CD4-positive, alpha-beta T cell treated with Interleukin-2 at 100 ng/mL for 4 hours (primary cell): ENCODE results near the gene CAPZA1.
A peak's percentile ranks its signal among the peaks of the same experiment; 100 is the strongest.
"Not testable (repeated sequence)": the region's sequence is repeated elsewhere in the genome, so short reads cannot be mapped to it uniquely, and the experiment has no call there.

ENCODE experiments used
- DNase-seq: peaks from one replicate; pipeline ENCODE4 v3.0.0-alpha.2; 2020; ENCODE audit warnings: low spot score

CAPZA1 gene

DNA sequence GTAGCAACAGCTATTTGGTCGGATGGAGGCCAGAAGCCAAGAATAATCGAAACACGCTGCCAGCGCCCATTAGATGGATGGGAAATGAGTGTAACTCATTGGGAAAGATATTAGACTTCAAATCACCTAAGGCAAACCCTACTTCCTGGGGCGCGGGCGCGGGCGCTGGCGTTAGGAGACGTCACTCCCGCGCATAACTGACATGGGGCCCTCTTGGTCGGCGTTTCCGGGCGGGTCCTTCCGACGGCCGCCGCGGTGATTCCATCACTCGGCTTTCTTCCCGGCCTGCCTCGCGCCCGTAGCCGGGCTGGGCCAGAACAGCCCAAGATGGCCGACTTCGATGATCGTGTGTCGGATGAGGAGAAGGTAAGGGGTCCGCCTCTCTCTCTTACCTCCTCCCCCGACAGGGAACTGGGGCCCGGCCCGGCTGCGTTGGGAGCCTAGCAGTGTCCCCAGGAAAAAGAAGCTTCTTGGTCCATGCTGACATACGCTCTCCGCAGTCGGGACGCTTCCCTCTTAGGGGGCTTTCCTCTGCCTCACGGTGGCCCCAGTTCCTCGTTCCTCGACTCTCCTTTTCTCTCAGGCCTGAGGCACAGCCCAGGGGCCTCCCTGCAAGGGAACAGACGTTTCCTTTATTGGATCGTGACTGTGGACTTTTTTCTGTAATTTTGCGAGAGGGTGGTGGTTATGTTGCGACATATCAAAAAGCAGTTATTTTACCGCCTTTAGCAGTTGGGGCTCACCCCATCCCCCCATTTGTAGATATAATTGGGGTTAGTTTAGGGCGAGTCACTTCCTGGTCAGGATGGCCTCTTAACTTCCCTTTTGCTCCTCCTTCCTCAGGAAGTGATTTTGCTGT lies at the start of gene CAPZA1:
TSS of gene CAPZA1 (plus strand) at position 315 of the 859 bp plus-strand sequence. CDS start at position 328, 13 bp downstream.
- DNase-seq = peak; percentile 90

DNA sequence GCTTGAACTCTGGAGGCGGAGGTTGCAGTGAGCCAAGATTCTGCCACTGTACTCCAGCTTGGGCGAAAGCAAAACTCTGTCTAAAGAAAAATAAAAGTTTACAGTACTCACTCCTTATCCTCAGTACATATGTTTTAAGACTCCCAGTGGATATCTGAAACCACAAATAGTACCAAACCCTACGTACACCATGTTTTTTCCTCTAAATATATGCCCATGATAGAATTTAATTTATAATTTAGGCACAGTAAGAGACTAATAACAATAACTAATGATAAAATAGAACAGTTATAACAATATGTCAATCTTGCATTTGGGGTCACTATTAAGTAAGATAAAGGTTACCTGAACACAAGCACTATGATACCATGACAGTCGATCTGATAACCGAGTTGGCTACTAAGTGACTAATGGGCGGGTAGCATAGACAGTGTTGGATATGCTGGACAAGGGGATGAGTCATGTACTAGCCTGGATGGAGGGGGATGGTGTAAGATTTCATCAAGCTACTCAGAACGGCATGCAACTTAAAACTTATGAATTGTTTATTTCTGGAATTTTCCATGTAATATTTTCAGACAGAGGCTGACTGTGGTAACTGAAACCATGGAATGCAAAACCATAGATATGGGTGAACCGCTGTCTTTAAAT lies 44.4 kb upstream of the CAPZA1 start:
- no peak for DNase-seq

DNA sequence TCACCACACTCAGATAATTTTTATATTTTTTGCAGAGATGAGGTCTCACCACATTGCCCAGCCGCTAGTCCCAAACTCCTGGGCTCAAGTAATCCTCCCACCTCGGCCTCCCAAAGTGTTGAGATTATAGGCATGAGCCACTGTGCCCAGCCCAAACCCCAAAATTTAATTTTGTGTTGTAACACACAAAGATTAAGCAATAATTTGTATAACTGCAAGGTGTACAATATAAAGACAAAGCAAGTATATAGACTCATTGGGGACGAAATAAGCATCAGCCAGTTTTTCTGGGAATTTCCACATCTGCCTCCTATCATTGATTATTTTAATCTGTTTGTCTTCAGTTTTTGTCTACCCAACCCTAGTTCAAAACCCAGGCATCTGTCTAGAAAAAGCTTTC lies 43.4 kb upstream of the CAPZA1 start:
- no peak for DNase-seq

DNA sequence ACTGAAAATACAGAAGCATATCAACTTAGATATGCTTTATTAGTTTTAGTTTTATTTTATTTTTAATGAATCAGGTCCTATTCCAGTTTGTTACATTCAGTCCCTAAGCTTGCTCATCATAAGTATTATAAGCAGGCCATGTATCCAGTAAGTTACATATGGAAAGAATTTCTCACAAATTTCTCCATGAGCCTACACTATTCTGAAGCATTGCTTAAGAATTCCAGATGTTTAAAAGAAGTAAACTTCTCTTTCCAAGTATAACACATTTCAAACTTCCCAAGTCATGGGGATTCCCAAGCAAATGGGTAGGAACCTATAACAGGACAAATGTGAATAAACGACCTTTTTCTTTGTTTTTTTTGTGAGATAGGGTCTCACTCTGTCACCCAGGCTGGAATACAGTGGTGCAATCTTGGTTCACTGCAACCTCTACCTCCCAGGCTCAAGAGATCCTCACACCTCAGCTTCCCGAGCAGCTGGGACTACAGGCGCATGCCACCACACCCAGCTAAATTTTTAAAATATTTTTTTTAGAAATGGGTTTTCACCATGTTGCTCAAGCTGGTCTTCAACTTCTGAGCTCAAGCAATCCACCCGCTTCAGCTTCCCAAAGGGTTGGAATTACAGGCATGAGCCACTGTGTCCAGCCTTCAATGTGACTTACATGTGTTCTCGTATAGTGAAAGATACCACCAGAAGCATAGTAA lies 39.7 kb upstream of the CAPZA1 start:
- DNase-seq = no peak

DNA sequence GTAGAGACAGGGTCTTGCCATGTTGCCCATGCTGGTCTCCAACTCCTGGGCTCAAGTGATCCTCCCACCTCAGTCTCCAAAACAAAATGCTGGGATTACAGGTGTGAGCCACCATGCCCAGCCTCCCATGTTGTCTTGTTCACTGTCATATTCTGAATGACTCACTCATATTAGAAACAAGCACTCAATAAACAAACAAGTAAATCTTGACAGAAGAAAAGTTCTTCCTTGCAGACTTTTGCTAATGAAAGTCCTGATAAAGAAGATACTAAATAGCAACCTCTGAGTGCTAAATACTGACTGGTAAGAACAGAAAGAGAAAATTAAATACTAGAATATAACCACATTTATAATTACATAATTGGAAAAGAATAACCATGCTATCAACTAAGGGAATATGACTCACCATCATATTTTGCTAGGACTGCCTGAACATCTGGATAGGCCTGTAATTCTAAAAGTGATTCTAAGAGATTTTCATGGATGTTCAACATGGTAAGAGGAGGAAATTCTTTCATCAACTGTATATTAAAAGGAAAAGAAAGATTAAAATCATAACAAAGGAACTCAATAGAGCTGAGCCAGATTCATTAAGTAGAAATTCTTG lies 37.9 kb upstream of the CAPZA1 start:
- no peak for DNase-seq

DNA sequence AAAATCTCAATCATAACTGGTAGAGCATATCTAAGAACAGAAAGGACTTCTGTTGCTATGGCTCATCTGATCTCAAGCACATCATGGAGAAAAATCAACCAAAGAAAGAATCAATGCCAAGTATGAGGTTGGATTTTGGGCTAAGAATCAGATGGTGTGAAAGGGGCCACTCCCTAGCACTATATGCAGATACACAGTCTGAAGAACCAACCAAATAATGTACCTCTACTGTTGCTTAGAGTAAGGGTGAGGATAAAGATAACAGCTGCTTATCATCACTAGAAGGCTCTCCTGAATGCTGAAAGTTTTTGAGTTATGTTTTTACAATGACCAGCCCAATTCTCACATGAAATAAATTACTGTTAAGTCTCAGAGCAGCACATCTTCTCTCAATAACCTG lies 36.3 kb upstream of the CAPZA1 start:
- DNase-seq = no peak

DNA sequence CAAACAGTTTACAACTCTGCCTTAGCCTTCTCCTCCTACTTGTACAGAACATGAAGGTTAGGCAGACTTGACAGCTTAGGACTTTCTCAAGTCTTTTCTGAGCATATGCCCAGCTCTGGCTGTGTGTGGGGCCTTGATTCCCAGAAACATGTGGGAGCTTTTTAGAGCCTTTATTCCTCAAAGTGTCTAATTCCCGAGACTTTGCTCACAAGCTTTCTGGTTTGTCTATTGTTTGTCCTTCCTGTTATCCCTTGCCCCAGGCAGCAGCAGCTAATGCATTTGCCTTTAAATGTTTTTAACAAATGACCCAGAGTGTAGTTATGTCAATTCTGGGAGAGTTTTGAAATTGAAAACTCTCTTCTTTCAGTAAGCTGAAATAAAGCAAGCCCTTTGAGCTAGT lies 29.9 kb upstream of the CAPZA1 start:
- DNase-seq = no peak

DNA sequence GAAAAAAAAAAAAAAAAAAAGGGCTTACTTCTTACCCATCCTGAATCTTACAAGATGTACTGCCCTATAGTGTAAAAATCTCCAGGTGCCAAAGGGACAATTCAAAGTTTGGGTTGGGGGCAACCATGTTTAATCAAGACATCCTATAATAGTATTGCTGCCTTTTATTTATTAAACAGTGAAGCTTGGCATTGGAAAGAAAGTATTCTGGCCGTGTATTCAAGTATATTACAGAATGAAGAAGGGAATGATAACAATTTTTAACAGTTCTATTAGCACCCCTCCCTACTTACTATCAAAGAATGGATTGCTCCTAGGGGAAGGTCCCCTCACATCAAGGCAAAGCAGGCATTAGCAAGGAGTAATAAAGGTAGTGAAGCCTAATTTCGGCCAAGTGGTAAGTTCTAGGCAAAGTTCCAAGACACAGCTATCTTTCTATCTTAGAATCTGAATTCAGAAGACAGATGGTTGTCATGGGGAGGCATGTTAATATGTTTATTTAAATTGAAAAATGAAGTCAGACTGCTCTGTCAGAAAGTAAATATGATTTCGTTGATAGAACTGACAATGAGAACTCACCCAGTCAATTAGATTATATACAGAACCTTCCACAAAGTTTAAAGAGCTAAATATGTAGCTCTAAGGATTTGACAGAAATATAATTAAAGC lies 25.3 kb upstream of the CAPZA1 start:
- no peak for DNase-seq

DNA sequence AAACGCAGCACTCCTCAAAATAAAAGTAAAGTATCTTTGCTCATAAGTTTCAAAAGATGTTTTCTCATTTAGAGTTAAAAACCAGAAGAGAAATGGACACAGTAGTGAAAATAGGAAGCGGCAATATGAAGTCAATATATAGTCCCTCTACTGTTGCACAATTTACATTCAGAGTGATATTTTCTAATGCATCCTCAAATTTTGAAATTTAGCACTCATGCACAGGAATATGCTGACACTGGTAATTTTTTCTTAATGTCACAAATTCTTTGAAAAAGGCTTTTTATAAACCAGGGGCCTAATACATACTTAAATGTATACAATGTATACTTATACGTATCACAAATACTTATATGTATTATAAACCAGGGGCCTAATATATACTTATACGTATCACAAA lies 20.2 kb upstream of the CAPZA1 start:
- DNase-seq = no peak

DNA sequence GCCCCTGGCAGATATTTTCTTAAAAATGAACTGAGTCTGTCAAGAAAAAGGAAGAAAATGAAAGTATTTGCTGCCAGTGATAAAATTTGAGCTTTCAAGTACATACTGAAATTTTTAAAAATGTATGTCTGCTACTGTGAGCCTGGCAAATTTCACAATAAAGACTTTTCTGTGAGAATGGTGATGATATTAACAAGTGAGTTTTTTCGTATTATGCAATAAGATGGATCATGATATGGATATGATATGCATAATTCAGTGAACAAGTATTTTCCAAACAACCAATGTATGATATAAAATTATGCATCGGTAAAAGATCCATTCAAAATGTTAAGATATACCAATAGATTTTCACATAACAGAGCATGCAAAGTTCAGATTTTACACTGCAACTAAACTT lies 16.6 kb upstream of the CAPZA1 start:
- DNase-seq = no peak

DNA sequence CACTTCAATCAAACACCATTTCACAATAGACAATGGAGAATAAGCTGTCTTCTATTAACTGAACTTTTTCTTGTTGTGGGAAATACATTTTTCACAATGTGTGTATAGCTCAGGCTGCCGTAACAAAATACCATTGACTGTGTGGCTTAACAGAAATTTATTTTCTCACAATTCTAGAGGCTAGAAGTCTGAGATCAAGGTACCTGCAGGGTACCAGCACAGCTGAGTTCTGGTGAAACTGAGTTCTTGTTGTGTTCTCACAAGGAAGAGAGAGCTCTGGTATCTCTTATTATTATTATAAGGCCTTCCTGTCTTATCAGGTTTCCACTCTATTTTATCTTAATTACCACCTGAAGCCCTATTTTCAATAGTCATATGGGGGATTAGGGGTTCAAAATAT lies 16.1 kb upstream of the CAPZA1 start:
- no peak for DNase-seq

DNA sequence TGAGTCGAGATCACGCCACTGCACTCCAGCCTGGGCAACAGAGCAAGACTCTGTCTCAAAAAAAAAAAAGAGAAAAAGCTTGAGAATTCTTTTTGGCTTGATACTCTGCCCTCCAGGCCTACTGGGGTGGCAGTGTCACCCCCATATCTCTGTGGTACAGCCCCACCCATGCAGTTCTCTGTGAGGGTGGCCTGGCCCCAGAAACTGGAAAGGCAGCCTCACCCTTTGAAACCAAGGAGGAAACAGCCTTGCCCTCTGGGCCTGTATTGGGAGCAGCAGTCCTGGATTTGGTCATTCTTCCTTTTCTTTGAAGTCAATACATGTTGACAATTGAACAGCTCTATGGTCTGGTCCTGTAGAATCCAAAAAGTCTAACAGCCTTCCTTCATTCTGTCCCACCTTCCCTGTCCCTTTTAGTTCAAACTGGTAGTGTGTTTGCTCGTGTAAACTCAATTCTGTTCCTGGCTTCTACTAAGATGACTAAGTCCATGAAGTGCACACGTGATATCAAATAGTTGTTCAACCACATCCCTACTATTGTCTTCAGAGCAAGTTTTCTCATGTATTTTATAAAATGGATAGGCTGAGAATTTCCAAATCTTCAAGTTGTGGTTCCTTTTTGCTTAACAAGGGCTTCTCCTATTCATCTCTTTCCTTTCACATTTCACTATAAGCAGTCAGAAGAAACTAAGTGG lies 13.9 kb upstream of the CAPZA1 start:
- no peak for DNase-seq

DNA sequence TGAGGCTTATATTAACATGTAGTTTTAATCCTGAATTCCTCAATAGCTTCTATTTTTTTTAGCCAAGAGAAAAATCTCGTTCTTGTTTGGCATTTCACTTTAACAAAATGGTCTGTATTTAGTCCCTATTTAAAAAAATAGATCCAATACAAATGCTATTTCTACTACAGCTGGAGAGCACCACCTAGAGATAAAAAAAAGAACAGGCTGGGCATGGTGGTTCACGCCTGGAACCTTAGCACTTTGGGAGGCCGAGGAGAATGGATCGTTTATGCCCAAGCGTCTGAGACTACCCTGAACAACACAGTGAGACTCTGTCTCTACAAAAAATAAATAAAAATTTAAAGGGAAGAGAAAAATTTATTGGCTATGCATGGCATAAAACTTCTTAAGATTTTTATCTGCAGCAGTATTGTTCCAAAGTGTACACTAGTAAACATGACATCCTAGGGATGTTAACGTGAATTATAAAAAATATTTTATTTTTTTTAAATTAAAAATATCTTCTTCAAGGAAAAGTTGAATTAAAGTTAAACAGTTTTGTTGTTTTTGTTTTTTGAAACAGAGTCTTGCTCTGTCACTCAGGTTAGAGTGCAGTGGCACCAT lies 5.1 kb upstream of the CAPZA1 start:
- DNase-seq = peak; percentile 42

DNA sequence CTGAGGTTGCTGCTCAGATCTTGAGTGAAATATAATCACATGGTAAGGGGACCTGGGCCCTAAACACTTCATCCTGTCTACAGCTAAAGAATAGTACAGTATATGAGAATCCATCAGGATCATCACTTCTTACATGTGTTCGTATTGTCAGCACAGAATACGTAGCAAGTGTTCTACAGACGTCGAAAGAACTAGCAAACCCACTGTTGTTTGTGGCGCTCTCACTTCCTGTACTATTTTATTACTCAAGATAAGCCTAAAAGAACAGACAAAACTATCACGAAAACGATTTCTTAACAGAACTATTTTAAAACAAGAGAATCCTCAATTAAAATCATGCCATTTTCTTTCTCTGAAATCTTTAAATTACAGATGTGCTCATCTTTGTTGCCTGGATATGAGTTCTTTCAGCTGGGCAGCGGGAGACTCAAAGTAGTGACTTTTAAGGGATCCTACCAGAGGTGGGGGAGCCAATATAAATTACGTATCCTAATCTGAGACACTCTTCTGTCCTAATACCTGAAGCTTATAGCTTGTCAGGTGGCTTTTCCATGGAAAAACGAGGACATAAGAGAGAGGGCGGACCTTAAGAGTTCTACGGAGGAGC lies 1.4 kb upstream of the CAPZA1 start:
- DNase-seq = peak; percentile 53

DNA sequence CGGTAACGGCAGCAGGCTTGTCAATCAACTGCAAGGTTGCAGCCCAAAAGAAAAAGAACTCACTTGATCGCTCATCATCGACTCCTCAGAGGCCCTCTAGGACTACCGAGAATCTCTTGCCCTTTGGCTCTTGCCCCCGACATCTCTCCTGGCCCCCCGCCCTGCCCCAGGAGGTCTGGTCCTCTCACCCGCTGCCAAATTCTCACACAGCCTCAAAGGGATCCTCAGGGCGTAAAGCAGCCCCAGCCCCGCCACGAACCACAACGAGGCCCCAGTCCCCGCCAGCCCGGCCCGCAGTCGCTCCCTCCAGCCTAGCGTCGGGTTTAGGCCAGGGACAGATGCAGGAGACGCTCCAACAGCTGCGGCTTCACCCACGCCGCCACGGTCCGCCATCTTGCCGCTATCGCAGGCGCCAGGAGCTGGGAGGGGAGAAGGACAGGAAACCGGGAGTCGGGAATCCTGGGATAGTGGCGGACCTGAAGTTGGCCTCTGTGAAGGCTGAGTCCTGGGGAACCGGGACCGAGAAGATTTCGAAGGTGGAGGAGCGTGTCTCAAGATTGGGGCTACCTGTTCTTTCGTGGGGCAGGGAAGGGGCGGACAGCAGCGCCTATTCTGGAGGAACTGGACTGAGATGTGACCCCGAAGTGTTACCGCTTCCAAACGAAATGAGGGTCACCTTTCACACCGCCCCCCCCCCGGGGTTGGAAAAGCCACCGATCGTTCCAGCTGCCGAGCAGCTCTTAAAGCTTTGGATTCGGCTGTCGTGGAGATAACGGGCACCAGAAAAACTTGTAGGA lies 713 bp upstream of the CAPZA1 start, which contains the start of gene ST7L:
TSS of gene ST7L (minus strand) at position 421 of the 797 bp plus-strand sequence. CDS start at position 393, 28 bp downstream.
- DNase-seq = peak; percentile 51

DNA sequence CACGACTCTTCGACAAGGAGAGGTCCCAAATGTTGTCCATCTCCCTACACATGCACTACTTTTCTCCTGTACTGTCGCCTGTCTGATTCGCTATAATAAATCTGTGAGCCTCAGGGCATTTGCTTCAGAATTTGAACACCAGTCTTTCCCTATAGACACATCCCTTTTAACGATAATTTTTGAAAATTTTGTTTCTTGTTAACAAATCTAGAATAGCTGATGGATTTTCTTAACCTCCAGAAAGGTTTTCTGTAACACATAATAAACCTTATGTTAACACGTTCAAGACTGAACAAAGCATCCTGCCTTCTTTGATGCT lies 704 bp downstream of the CAPZA1 start:
- DNase-seq = no peak

DNA sequence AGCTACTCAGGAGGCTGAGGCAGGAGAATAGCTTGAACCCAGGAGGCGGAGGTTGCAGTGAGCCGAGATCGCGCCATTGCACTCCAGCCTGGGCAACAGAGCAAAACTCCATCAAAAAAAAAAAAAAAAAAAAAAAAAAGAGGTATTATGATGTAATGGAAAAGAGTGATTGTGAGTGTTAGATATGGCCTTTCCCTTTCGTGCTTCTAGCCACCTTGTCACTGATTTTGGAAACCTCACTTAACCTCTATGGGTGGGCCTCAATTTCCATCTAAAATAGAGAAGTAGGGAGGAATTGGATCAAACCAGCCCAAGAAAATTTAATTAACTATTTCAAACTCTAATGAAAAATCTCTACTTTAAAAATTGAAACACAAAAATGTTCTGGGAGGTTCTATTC lies 4.9 kb downstream of the CAPZA1 start:
- DNase-seq = not testable (repeated sequence)

DNA sequence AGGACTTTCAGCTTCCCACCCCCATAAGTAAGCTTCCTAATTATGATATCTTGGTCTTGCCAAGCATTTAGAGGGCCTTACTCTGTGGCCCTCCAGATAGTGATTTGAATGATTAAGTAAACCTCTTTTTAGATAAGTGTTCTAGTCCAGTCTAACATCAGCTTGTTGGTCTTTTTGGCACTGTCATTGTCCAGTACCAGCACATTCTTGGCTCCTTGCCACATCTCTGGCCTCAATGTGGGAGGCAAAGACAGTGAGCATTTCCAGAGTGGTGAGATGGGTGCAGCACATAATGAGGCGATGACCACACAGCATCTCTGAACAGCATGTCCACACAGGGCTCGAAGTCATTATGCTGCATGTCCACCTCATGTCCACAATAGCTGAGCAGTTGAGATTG lies 6.1 kb downstream of the CAPZA1 start:
- no peak for DNase-seq

DNA sequence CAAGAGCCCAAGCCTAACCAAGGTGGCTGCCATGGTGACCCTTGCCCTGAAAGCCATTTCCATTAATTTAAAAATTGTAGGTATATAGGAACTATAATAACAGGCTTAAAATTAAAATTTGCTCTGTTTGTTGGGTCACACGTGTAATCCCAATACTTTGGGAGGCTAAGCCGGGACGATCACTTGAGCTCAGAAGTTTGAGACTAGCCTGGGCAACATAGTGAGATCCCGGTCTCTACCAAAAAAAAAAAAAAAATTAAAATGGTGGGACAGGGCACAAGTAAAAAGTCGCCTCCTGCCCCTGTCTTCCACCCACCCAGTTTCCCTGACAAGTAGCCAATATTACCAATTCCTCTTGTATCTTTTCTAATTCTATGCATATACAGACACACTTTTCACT lies 6.6 kb downstream of the CAPZA1 start:
- no peak for DNase-seq

DNA sequence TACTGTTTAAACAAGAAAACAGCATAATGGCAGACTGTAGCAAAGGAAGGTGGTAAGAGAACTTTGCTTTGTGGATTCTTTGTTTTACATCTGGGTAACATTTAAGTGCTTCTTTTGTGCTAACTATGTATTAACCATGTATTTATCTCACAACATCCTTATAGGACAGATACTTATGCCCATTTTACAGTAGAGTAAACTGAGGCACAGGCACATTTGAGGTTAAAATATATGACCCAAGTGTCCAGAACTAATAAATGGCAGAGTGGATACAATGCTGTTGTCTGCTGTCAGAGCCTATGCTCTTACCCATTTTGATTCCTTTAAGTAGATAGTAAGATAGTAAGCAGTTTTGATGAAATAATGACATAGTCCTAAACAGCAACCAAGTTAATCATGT lies 7.3 kb downstream of the CAPZA1 start:
- no peak for DNase-seq
